Measurements from ENCODE around the gene CDK16.

CDK16 gene

GRCh38 chrX:47228550-47229270, 10.2 kb downstream of the CDK16 start:
- DNase-seq (ENCODE audit: low read depth), result no peak

- no peak for DNase-seq (ENCODE audit: low read depth)
Measured at GRCh38 chrX:47229427-47229826, 10.9 kb downstream of the CDK16 start.

GRCh38 chrX:47230136-47230868, 11.8 kb downstream of the CDK16 start:
- no peak for DNase-seq (ENCODE audit: low read depth)

GRCh38 chrX:47231167-47231566, 12.7 kb downstream of the CDK16 start:
- no peak for DNase-seq (ENCODE audit: low read depth)

- DNase-seq (ENCODE audit: low read depth), result no peak
Measured at GRCh38 chrX:47232197-47232802, 13.8 kb downstream of the CDK16 start.

GRCh38 chrX:47232803-47233332, 14.4 kb downstream of the CDK16 start, which contains the start of gene USP11:
USP11 (plus strand) TSS chrX:47233009; CDS start chrX:47233044, 35 bp downstream.
- DNase-seq (ENCODE audit: low read depth), result no peak

- DNase-seq (ENCODE audit: low read depth), result peak; percentile 74
Measured at GRCh38 chrX:47233333-47234113, 15.0 kb downstream of the CDK16 start.

GRCh38 chrX:47234583-47234982, 16.1 kb downstream of the CDK16 start:
- DNase-seq (ENCODE audit: low read depth), result no peak

- DNase-seq (ENCODE audit: low read depth), result no peak
Measured at GRCh38 chrX:47235691-47236103, 17.2 kb downstream of the CDK16 start.

GRCh38 chrX:47239199-47239598, 20.7 kb downstream of the CDK16 start:
- DNase-seq (ENCODE audit: low read depth), result no peak

- no peak for DNase-seq (ENCODE audit: low read depth)
Measured at GRCh38 chrX:47239898-47240545, 21.5 kb downstream of the CDK16 start.

GRCh38 chrX:47240619-47241018, 22.1 kb downstream of the CDK16 start:
- DNase-seq (ENCODE audit: low read depth), result no peak

- DNase-seq (ENCODE audit: low read depth), result no peak
Measured at GRCh38 chrX:47241201-47242011, 22.9 kb downstream of the CDK16 start.

GRCh38 chrX:47242321-47242720, 23.8 kb downstream of the CDK16 start:
- no peak for DNase-seq (ENCODE audit: low read depth)

- no peak for DNase-seq (ENCODE audit: low read depth)
Measured at GRCh38 chrX:47243351-47243750, 24.9 kb downstream of the CDK16 start.

- no peak for DNase-seq (ENCODE audit: low read depth)
Measured at GRCh38 chrX:47244676-47245075, 26.2 kb downstream of the CDK16 start.

- DNase-seq (ENCODE audit: low read depth), result no peak
Measured at GRCh38 chrX:47245156-47245555, 26.7 kb downstream of the CDK16 start.

- no peak for DNase-seq (ENCODE audit: low read depth)
Measured at GRCh38 chrX:47247206-47247998, 28.9 kb downstream of the CDK16 start.

GRCh38 chrX:47247999-47248320, 29.5 kb downstream of the CDK16 start:
- DNase-seq (ENCODE audit: low read depth), result no peak

GRCh38 chrX:47248576-47248975, 30.1 kb downstream of the CDK16 start:
- no peak for DNase-seq (ENCODE audit: low read depth)
